ENCODE results near the gene CACFD1. TPM values are rescaled to one million over a fixed set of nuclear protein-coding genes. Genes with fewer than 3 reads are reported as not detected.
A peak's percentile ranks its signal among the peaks of the same experiment; 100 is the strongest.

CACFD1 gene
- total and polyA plus RNA-seq, 12 donors: 8.8 to 17.3 (median 10.8) TPM

GRCh38 chr9:133508046-133508445, 48.3 kb downstream of the CACFD1 start:
- no peak overlapping the region for H3K27ac ChIP-seq
- H3K36me3 ChIP-seq: no peaks in the 10 kb centered on the region
- DNase-seq (no peak), ATAC-seq (no peak)
- intact Hi-C loops (cut with DNase I): no loop called here
- no peak overlapping the region for H3K4me3 ChIP-seq
- no peaks in the 10 kb centered on the region for H3K27me3 ChIP-seq
- WGBS, 2 donors: 90 to 94% methylated on average over 8 of the region's 8 CpGs
- TF ChIP-seq CTCF (IDR thresholded peaks at IDR 0.05): no peak
- H3K4me1 ChIP-seq: peaks cover 7 to 41% (median 32%) of the 10 kb centered on the region in 9 donors
- peaks cover 0 to 2% (median 0%) of the 10 kb centered on the region in 11 donors for H3K9me3 ChIP-seq

GRCh38 chr9:133509179-133510083, 49.7 kb downstream of the CACFD1 start:
- Histone ChIP-seq H3K36me3 (no peaks in the 10 kb centered on the region), H3K4me1 (peaks cover 8 to 51% (median 37%) of the 10 kb centered on the region in 9 donors), H3K27me3 (no peaks in the 10 kb centered on the region), H3K4me3 (no peak overlapping the region), H3K9me3 (no peaks in the 10 kb centered on the region), H3K27ac (peak overlapping the region in 2 of 10 donors; percentile 8 to 20)
- WGBS, 2 donors: 17 to 21% methylated on average over 26 of the region's 26 CpGs
- no peak for TF ChIP-seq CTCF (IDR thresholded peaks at IDR 0.05)
- intact Hi-C loops (cut with DNase I): no loop called here
- DNase-seq: peak in 1 of 2 donors; percentile 13
- no peak for ATAC-seq

GRCh38 chr9:133510926-133511505, 51.2 kb downstream of the CACFD1 start:
- no peaks in the 10 kb centered on the region for H3K36me3 ChIP-seq
- H3K27ac ChIP-seq: no peak overlapping the region
- no peak for TF ChIP-seq CTCF (IDR thresholded peaks at IDR 0.05)
- H3K9me3 ChIP-seq: no peaks in the 10 kb centered on the region
- ATAC-seq (no peak), DNase-seq (no peak)
- H3K4me3 ChIP-seq: no peak overlapping the region
- 91 to 93% methylated on average over 26 to 27 of the region's 27 CpGs for WGBS, 2 donors
- intact Hi-C loops (cut with DNase I): no loop called here
- H3K27me3 ChIP-seq: peaks cover 0 to 7% (median 0%) of the 10 kb centered on the region in 7 donors
- H3K4me1 ChIP-seq: peaks cover 9 to 49% (median 37%) of the 10 kb centered on the region in 9 donors

GRCh38 chr9:133511607-133512006, 51.8 kb downstream of the CACFD1 start:
- Histone ChIP-seq H3K27me3 (peaks cover 0 to 13% (median 0%) of the 10 kb centered on the region in 7 donors), H3K4me3 (no peak overlapping the region), H3K36me3 (no peaks in the 10 kb centered on the region), H3K4me1 (peaks cover 7 to 43% (median 31%) of the 10 kb centered on the region in 9 donors), H3K9me3 (no peaks in the 10 kb centered on the region), H3K27ac (no peak overlapping the region)
- TF ChIP-seq CTCF (IDR thresholded peaks at IDR 0.05): no peak
- WGBS, 2 donors: 88 to 89% methylated on average over 10 of the region's 10 CpGs
- no peak for ATAC-seq
- intact Hi-C loops (cut with DNase I): no loop called here
- DNase-seq: no peak

Data from heart right ventricle (tissue), 16 donors.